H9 (cell line): ENCODE results near the gene TSPAN31. TPM values are rescaled to one million over a fixed set of nuclear protein-coding genes. Genes with fewer than 3 reads are reported as not detected.

Source experiments
- DNase-seq: peaks from one replicate; pipeline ENCODE4 v3.0.0-alpha.2; 2017
- H2AFZ ChIP-seq: one replicate; pipeline ENCODE4 v1.6.1; 2013; ENCODE audit warnings: mild to moderate bottlenecking, low read length, control low read depth, moderate library complexity
- H2AK5ac ChIP-seq: 2 replicates; pipeline ENCODE4 v1.6.1; 2013; ENCODE audit warnings: low read length, control low read depth, mixed read lengths; ENCODE audit not compliant: insufficient read length
- H2BK120ac ChIP-seq: one replicate; pipeline ENCODE4 v1.6.1; 2013; ENCODE audit warnings: low read depth, mild to moderate bottlenecking, low read length, control low read depth, inconsistent platforms; ENCODE audit not compliant: poor library complexity, severe bottlenecking
- H2BK12ac ChIP-seq: 2 replicates; pipeline ENCODE4 v1.6.1; 2013; ENCODE audit warnings: low read length, control low read depth, mixed read lengths, low read depth; ENCODE audit not compliant: insufficient read length
- H2BK15ac ChIP-seq: 2 replicates; pipeline ENCODE4 v1.6.1; 2013; ENCODE audit warnings: low read depth, low read length, control low read depth
- H2BK20ac ChIP-seq: one replicate; pipeline ENCODE4 v1.6.1; 2013; ENCODE audit warnings: low read depth, mild to moderate bottlenecking, low read length, control low read depth, inconsistent platforms; ENCODE audit not compliant: poor library complexity, severe bottlenecking
- H2BK5ac ChIP-seq: 2 replicates; pipeline ENCODE4 v1.6.1; 2013; ENCODE audit warnings: low read length, control low read depth, mixed read lengths; ENCODE audit not compliant: insufficient read length
- H3K14ac ChIP-seq: 2 replicates; pipeline ENCODE4 v1.6.1; 2013; ENCODE audit warnings: low read length, control low read depth; ENCODE audit not compliant: insufficient read depth
- H3K18ac ChIP-seq: 2 replicates; pipeline ENCODE4 v1.6.1; 2013; ENCODE audit warnings: low read depth, mild to moderate bottlenecking, mixed read lengths, low read length, control low read depth; ENCODE audit not compliant: insufficient read length
- H3K23ac ChIP-seq: 2 replicates; pipeline ENCODE4 v1.6.1; 2013; ENCODE audit warnings: low read length, control low read depth, mixed read lengths, low read depth; ENCODE audit not compliant: insufficient read length
- H3K23me2 ChIP-seq: 2 replicates; pipeline ENCODE4 v1.6.1; 2013; ENCODE audit warnings: low read depth, mild to moderate bottlenecking, mixed read lengths, low read length, control low read depth; ENCODE audit not compliant: insufficient read length, poor library complexity, severe bottlenecking
- H3K27ac ChIP-seq: 2 replicates; pipeline ENCODE4 v1.5.1; 2013; ENCODE audit warnings: low read length, control low read depth, mixed read lengths, low read depth; ENCODE audit not compliant: insufficient read length
- H3K27me3 ChIP-seq: 2 replicates; pipeline ENCODE4 v1.6.1; 2013; ENCODE audit warnings: low read length, control low read depth, inconsistent platforms; ENCODE audit not compliant: insufficient read depth
- H3K4ac ChIP-seq: 2 replicates; pipeline ENCODE4 v1.6.1; 2013; ENCODE audit warnings: low read depth, mild to moderate bottlenecking, control low read depth, inconsistent platforms, low read length, moderate library complexity
- H3K4me1 ChIP-seq: 2 replicates; pipeline ENCODE4 v1.6.1; 2013; ENCODE audit warnings: low read length, control low read depth, inconsistent platforms; ENCODE audit not compliant: insufficient read depth
- H3K4me2 ChIP-seq: 2 replicates; pipeline ENCODE4 v1.6.1; 2013; ENCODE audit warnings: low read length, control low read depth, mixed read lengths; ENCODE audit not compliant: insufficient read length, insufficient read depth
- H3K56ac ChIP-seq: 2 replicates; pipeline ENCODE4 v1.6.1; 2013; ENCODE audit warnings: low read depth, mild to moderate bottlenecking, mixed read lengths, low read length, control low read depth; ENCODE audit not compliant: insufficient read length
- H3K79me1 ChIP-seq: 2 replicates; pipeline ENCODE4 v1.6.1; 2013; ENCODE audit warnings: low read depth, mild to moderate bottlenecking, moderate library complexity, low read length, control low read depth, inconsistent platforms; ENCODE audit not compliant: insufficient read depth, poor library complexity, severe bottlenecking
- H3K79me2 ChIP-seq: 2 replicates; pipeline ENCODE4 v1.6.1; 2013; ENCODE audit warnings: low read length, control low read depth, inconsistent platforms; ENCODE audit not compliant: insufficient read depth
- H3K9ac ChIP-seq: 2 replicates; pipeline ENCODE4 v1.6.1; 2013; ENCODE audit warnings: low read length, control low read depth, mixed read lengths; ENCODE audit not compliant: insufficient read length; ENCODE audit errors: extremely low read depth
- H3K9me3 ChIP-seq: one replicate; pipeline ENCODE4 v1.6.1; 2013; ENCODE audit warnings: low read depth, low read length, inconsistent platforms; ENCODE audit not compliant: control insufficient read depth
- H3T11ph ChIP-seq: one replicate; pipeline ENCODE4 v1.6.1; 2013; ENCODE audit warnings: mild to moderate bottlenecking, low read length, control low read depth, inconsistent platforms
- H4K20me1 ChIP-seq: one replicate; pipeline ENCODE4 v1.6.1; 2013; ENCODE audit not compliant: control insufficient read depth, insufficient read length, insufficient read depth
- H4K5ac ChIP-seq: 2 replicates; pipeline ENCODE4 v1.6.1; 2013; ENCODE audit warnings: low read depth, mild to moderate bottlenecking, mixed read lengths, low read length, control low read depth; ENCODE audit not compliant: insufficient read length
- H4K8ac ChIP-seq: replicated peaks from 2 replicates; pipeline ENCODE4 v1.6.1; 2013; ENCODE audit warnings: low read length, control low read depth, mixed read lengths, low read depth; ENCODE audit not compliant: insufficient read length
- H4K91ac ChIP-seq: 2 replicates; pipeline ENCODE4 v1.6.1; 2013; ENCODE audit warnings: low read depth, mild to moderate bottlenecking, moderate library complexity, mixed read lengths, low read length, control low read depth; ENCODE audit not compliant: insufficient read length
- H3K27ac Mint-ChIP-seq, 3 experiments: 2 replicates in 2 of 3; 3 replicates in 1 of 3; pipeline ENCODE4 v1.8.0; 2020 to 2021; ENCODE audit warnings: mixed read lengths in 3 of 3, mild to moderate bottlenecking in 1 of 3, moderate library complexity in 1 of 3
- H3K27me3 Mint-ChIP-seq: 2 replicates; pipeline ENCODE4 v1.8.0; 2021; ENCODE audit warnings: low read depth, mild to moderate bottlenecking, moderate library complexity, mixed read lengths
- H3K36me3 Mint-ChIP-seq, 3 experiments: 2 replicates in 2 of 3; 3 replicates in 1 of 3; pipeline ENCODE4 v1.8.0; 2020 to 2021; ENCODE audit warnings: low read depth in 3 of 3, mixed read lengths in 3 of 3; ENCODE audit not compliant: insufficient read depth in 1 of 3
- H3K4me1 Mint-ChIP-seq, 2 experiments: 2 replicates each; pipeline ENCODE4 v1.8.0; 2020; ENCODE audit warnings: mixed read lengths in 2 of 2
- H3K4me3 Mint-ChIP-seq, 2 experiments: 2 replicates in 1 of 2; 3 replicates in 1 of 2; pipeline ENCODE4 v1.8.0; 2020 to 2021; ENCODE audit warnings: mild to moderate bottlenecking in 2 of 2, mixed read lengths in 2 of 2, moderate library complexity in 1 of 2
- H3K9me3 Mint-ChIP-seq, 2 experiments: 2 replicates in 1 of 2; 3 replicates in 1 of 2; pipeline ENCODE4 v1.8.0; 2020; ENCODE audit warnings: mild to moderate bottlenecking in 2 of 2, mixed read lengths in 2 of 2, moderate library complexity in 1 of 2
- CTCF ChIP-seq: fragments of 200-600 bp; sonication (generic); conservative IDR thresholded peaks from 3 replicates; pipeline ENCODE4 v1.8.0; 2021; ENCODE audit warnings: antibody characterized with exemption, mild to moderate bottlenecking
- WGBS: extraction: QIAGEN DNeasy Blood & Tissue Kit; methylation state at CpG from one replicate; pipeline ENCODE4 v1.1.7; 2013; ENCODE audit warnings: missing lambda C conversion rate, low lambda C conversion rate, mixed read lengths; ENCODE audit not compliant: insufficient read length; ENCODE audit errors: extremely low coverage; 5-methylcytosine and 5-hydroxymethylcytosine counted together
- total RNA-seq: library from RNA; stranded (reverse); gene quantifications from 2 replicates; pipeline ENCODE4 v1.2.1, GENCODE V29; 2021

TSPAN31 gene
- total RNA-seq, 1 experiment from 2014 or later: 20.0 TPM

- no peak overlapping the region for H2BK20ac ChIP-seq
- H4K5ac ChIP-seq: peak overlapping the region; percentile 44
- H4K20me1 ChIP-seq: no peaks in the 10 kb centered on the region
- peaks cover 0 to 2% of the 10 kb centered on the region in 2 experiments; a peak in 2 of 5 replicates for H3K9me3 Mint-ChIP-seq
- no CpG with 5 or more reads among the region's 8 CpGs for WGBS
- peak overlapping the region; percentile 94 for H3K9ac ChIP-seq
- H3K18ac ChIP-seq: peak overlapping the region; percentile 2
- H4K8ac ChIP-seq: no peak overlapping the region
- H3K36me3 Mint-ChIP-seq: peaks cover 35 to 52% (median 51%) of the 10 kb centered on the region in 3 experiments
- no peak overlapping the region for H2BK5ac ChIP-seq
- no peaks in the 10 kb centered on the region for H3K9me3 ChIP-seq
- H3K27me3 ChIP-seq: peaks cover 8% of the 10 kb centered on the region
- H3K79me2 ChIP-seq: peaks cover 13% of the 10 kb centered on the region; the same call in 1 of the 2 replicates
- TF ChIP-seq CTCF: no peak
- no peak overlapping the region for H4K91ac ChIP-seq
- H3K27me3 Mint-ChIP-seq: peaks cover 12% of the 10 kb centered on the region
- H3K14ac ChIP-seq: peak overlapping the region; percentile 87
- DNase-seq: no peak
- H2BK120ac ChIP-seq: no peak overlapping the region
- H3K4ac ChIP-seq: no peak overlapping the region
- H3K4me3 Mint-ChIP-seq: peak overlapping the region; percentile 96 to 98
- no peak overlapping the region for H2BK12ac ChIP-seq
- H3K4me2 ChIP-seq: peak overlapping the region; percentile 83
- H3T11ph ChIP-seq: no peak overlapping the region
- H2BK15ac ChIP-seq: no peak overlapping the region
- H3K56ac ChIP-seq: no peak overlapping the region
- 0 out of 2 replicates have a peak, but pooled peaks cover 7% of the 10 kb centered on the region for H3K4me1 ChIP-seq
- H3K27ac ChIP-seq: no peak overlapping the region
- H3K4me1 Mint-ChIP-seq: peaks cover 37 to 38% of the 10 kb centered on the region in 2 experiments
- H2AFZ ChIP-seq: no peak overlapping the region
- H3K27ac Mint-ChIP-seq: peak overlapping the region; percentile 82 to 100 (median 98)
- no peaks in the 10 kb centered on the region for H3K79me1 ChIP-seq
- H2AK5ac ChIP-seq: peak overlapping the region; percentile 52
- H3K23ac ChIP-seq: no peak overlapping the region
- peaks cover 17% of the 10 kb centered on the region for H3K23me2 ChIP-seq
These were observed 6.6 kb downstream of the TSPAN31 start for GRCh38 chr12:57751432-57751787.
